Smooth muscle cell (in vitro differentiated cells): ENCODE measurements around the gene RIMBP2. TPM values are rescaled to one million over a fixed set of nuclear protein-coding genes. Genes with fewer than 3 reads are reported as not detected.

ENCODE experiments used
- DNase-seq: peaks from one replicate; lab custom pipeline; 2025; ENCODE audit not compliant: unreplicated experiment; lab: John Stamatoyannopoulos, UW
- H2AFZ ChIP-seq: fragments of 200-600 bp; sonication (generic); 2 replicates; pipeline ENCODE4 v1.6.0; 2016; ENCODE audit warnings: antibody characterized with exemption, low read depth, mild to moderate bottlenecking
- H3F3A ChIP-seq: fragments of 200-600 bp; sonication (generic); 2 replicates; pipeline ENCODE4 v1.6.0; 2017; ENCODE audit warnings: antibody characterized with exemption, low read depth
- H3K27ac ChIP-seq: fragments of 200-600 bp; sonication (generic); 2 replicates; pipeline ENCODE4 v1.5.1; 2016; ENCODE audit warnings: low read depth, mild to moderate bottlenecking
- H3K27me3 ChIP-seq: fragments of 200-600 bp; sonication (generic); 2 replicates; pipeline ENCODE4 v1.6.1; 2016; ENCODE audit warnings: low read depth, mild to moderate bottlenecking
- H3K36me3 ChIP-seq: fragments of 200-600 bp; sonication (generic); 2 replicates; pipeline ENCODE4 v1.5.1; 2016; ENCODE audit warnings: low read depth
- H3K4me1 ChIP-seq: fragments of 200-600 bp; sonication (generic); 2 replicates; pipeline ENCODE4 v1.5.1; 2016; ENCODE audit warnings: low read depth
- H3K4me2 ChIP-seq: fragments of 200-600 bp; sonication (generic); 2 replicates; pipeline ENCODE4 v1.6.0; 2016; ENCODE audit warnings: mild to moderate bottlenecking
- H3K4me3 ChIP-seq: fragments of 200-600 bp; sonication (generic); 2 replicates; pipeline ENCODE4 v1.5.1; 2016; ENCODE audit warnings: mild to moderate bottlenecking
- H3K79me2 ChIP-seq: fragments of 200-600 bp; sonication (generic); 2 replicates; pipeline ENCODE4 v1.6.0; 2016; ENCODE audit warnings: low read depth, mild to moderate bottlenecking
- H3K9ac ChIP-seq: fragments of 200-600 bp; sonication (generic); 2 replicates; pipeline ENCODE4 v1.6.0; 2016; ENCODE audit warnings: low read depth
- H3K9me3 ChIP-seq: fragments of 200-600 bp; sonication (generic); replicated peaks from 2 replicates; pipeline ENCODE4 v1.5.1; 2016; ENCODE audit warnings: low read depth
- H4K20me1 ChIP-seq: fragments of 200-600 bp; sonication (generic); 2 replicates; pipeline ENCODE4 v1.6.0; 2016; ENCODE audit warnings: low read depth
- CTCF ChIP-seq: fragments of 200-600 bp; sonication (generic); IDR thresholded peaks from 2 replicates; pipeline ENCODE4 v1.5.1; 2017; ENCODE audit warnings: borderline replicate concordance, mild to moderate bottlenecking, antibody characterized with exemption; ENCODE audit not compliant: insufficient read depth, poor library complexity, severe bottlenecking
- WGBS: methylation state at CpG from one replicate; pipeline ENCODE4 v1.1.7; 2016; ENCODE audit warnings: low lambda C conversion rate; 5-methylcytosine and 5-hydroxymethylcytosine counted together
- polyA plus RNA-seq: library from polyadenylated mRNA; unstranded; fragments of >200 nt; fragmentation: Nextera tagmentation; extraction: Ambion mirVana; gene quantifications from 2 replicates; pipeline ENCODE4 v1.2.1, GENCODE V29; 2016
- total RNA-seq: library from RNA; depleted of rRNA; stranded (reverse); fragments of >200 nt; gene quantifications from 2 replicates; pipeline ENCODE4 v1.2.3, GENCODE V29; 2014

Gene RIMBP2
- total and polyA plus RNA-seq, 2 experiments from 2014 or later = 2.3 TPM; not detected in 1

GRCh38 chr12:130521375-130522124 lies 194.5 kb downstream of the RIMBP2 start:
- no peaks in the 10 kb centered on the region for H3K9me3 ChIP-seq
- no peak for TF ChIP-seq CTCF

DNA sequence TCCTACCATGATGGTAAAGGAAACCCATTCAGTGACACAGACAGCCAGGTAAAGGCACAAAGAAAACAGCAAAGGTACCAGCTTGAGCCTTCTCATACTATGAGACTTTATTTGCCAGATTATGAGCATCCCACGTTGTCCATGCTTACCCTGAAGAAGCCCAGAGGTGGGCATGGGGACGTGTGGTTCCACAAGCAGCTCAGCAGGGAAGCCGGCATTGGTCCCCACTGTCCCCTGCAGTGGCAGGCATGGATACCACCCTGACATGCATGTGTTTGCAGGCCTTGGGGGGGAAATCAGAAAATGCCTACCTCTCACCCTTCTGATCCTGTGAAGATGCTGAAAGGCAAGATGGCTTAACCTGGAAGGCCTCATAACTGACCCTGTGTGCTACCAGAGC lies 195.3 kb downstream of the RIMBP2 start:
- no peak for DNase-seq
- Histone ChIP-seq H3K36me3 (no peaks in the 10 kb centered on the region), H3K4me1 (no peaks in the 10 kb centered on the region), H3K9me3 (no peaks in the 10 kb centered on the region), H3K4me2 (no peak overlapping the region), H3K79me2 (no peaks in the 10 kb centered on the region), H2AFZ (no peak overlapping the region), H4K20me1 (no peaks in the 10 kb centered on the region), H3K27me3 (no peaks in the 10 kb centered on the region), H3F3A (no peaks in the 10 kb centered on the region), H3K27ac (no peak overlapping the region), H3K4me3 (no peak overlapping the region), H3K9ac (no peak overlapping the region)
- 73% methylated on average over 3 of the region's 3 CpGs for WGBS
- no peak for TF ChIP-seq CTCF

More at GRCh38 chr12:130521375-130522124, 194.5 kb downstream of the RIMBP2 start:
- no peak for DNase-seq
- 87% methylated on average over 11 of the region's 11 CpGs for WGBS
- H3K79me2 ChIP-seq = no peaks in the 10 kb centered on the region
- no peaks in the 10 kb centered on the region for H3K27me3 ChIP-seq
- H3K4me3 ChIP-seq = no peak overlapping the region
- no peak overlapping the region for H3K4me2 ChIP-seq
- no peaks in the 10 kb centered on the region for H3K36me3 ChIP-seq
- H3K27ac ChIP-seq = no peak overlapping the region
- H3K4me1 ChIP-seq = no peaks in the 10 kb centered on the region
- H4K20me1 ChIP-seq = no peaks in the 10 kb centered on the region
- no peak overlapping the region for H3K9ac ChIP-seq
- no peak overlapping the region for H2AFZ ChIP-seq
- H3F3A ChIP-seq = no peaks in the 10 kb centered on the region

GRCh38 chr12:130517588-130517987 lies 198.5 kb downstream of the RIMBP2 start:
- no peaks in the 10 kb centered on the region for H3F3A ChIP-seq
- WGBS = 94% methylated on average over 3 of the region's 3 CpGs
- H3K79me2 ChIP-seq = no peaks in the 10 kb centered on the region
- no peaks in the 10 kb centered on the region for H4K20me1 ChIP-seq
- H3K27me3 ChIP-seq = no peaks in the 10 kb centered on the region
- H3K27ac ChIP-seq = no peak overlapping the region
- H3K36me3 ChIP-seq = no peaks in the 10 kb centered on the region
- H2AFZ ChIP-seq = no peak overlapping the region
- no peak for DNase-seq
- H3K9ac ChIP-seq = no peak overlapping the region
- no peak for TF ChIP-seq CTCF
- no peaks in the 10 kb centered on the region for H3K9me3 ChIP-seq
- H3K4me3 ChIP-seq = no peak overlapping the region
- no peaks in the 10 kb centered on the region for H3K4me1 ChIP-seq
- no peak overlapping the region for H3K4me2 ChIP-seq

DNA sequence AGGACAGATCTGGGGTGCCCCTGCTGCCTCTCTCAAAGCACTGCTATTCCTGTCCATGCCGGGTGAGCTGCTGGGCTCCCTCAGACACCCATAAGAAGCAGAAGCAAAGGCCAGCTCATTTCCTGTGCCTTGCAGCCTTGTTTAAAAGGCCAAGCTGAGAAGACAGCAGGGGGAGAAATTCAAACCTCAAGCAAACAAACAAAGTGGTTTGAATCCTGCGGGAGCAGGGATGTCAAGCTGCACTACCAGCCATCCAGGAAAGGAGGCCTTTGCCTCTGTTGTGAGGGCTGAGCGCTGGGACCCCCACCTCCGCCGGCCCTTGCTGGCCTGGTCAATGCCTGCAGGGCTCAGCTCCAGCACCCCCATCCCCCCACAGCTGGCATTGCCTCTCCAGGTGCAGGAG lies 201.9 kb downstream of the RIMBP2 start:
- no peaks in the 10 kb centered on the region for H3F3A ChIP-seq
- H3K9me3 ChIP-seq = no peaks in the 10 kb centered on the region
- no peaks in the 10 kb centered on the region for H3K4me1 ChIP-seq
- H4K20me1 ChIP-seq = no peaks in the 10 kb centered on the region
- TF ChIP-seq CTCF = no peak
- H3K4me3 ChIP-seq = no peak overlapping the region
- H3K27ac ChIP-seq = no peak overlapping the region
- H3K4me2 ChIP-seq = no peak overlapping the region
- no peak for DNase-seq
- no peaks in the 10 kb centered on the region for H3K27me3 ChIP-seq
- H3K79me2 ChIP-seq = no peaks in the 10 kb centered on the region
- no peak overlapping the region for H3K9ac ChIP-seq
- H3K36me3 ChIP-seq = no peaks in the 10 kb centered on the region
- WGBS = 28% methylated on average over 5 of the region's 5 CpGs
- no peak overlapping the region for H2AFZ ChIP-seq
